Activated CD8-positive, alpha-beta memory T cell treated with anti-CD3 and anti-CD28 coated beads for 4 hours (primary cell): ENCODE results near the gene SMARCAD1.
"Not testable (repeated sequence)": the region's sequence is repeated elsewhere in the genome, so short reads cannot be mapped to it uniquely, and the experiment has no call there.

Source experiments
- DNase-seq, 2 donors: peaks; one replicate each; pipeline ENCODE4 v3.0.0-alpha.2; 2020; ENCODE audit warnings: low read depth in 2 of 2

Gene SMARCAD1

GRCh38 chr4:94293981-94294380 is 86.3 kb downstream of the SMARCAD1 start:
- not testable (repeated sequence) for DNase-seq

GRCh38 chr4:94295473-94295872 is 87.8 kb downstream of the SMARCAD1 start:
- DNase-seq, result not testable (repeated sequence)

GRCh38 chr4:94298725-94299252 is 91.1 kb downstream of the SMARCAD1 start:
- no peak for DNase-seq

- DNase-seq, result no peak
These were observed 94.5 kb downstream of the SMARCAD1 start for GRCh38 chr4:94302191-94302590.

GRCh38 chr4:94304365-94304971 is 96.8 kb downstream of the SMARCAD1 start:
- DNase-seq, result no peak

- no peak for DNase-seq
These were observed 98.0 kb downstream of the SMARCAD1 start for GRCh38 chr4:94305466-94306225.

GRCh38 chr4:94306713-94307112 is 99.0 kb downstream of the SMARCAD1 start:
- no peak for DNase-seq

- no peak for DNase-seq
These were observed 99.7 kb downstream of the SMARCAD1 start for GRCh38 chr4:94307231-94307871.

GRCh38 chr4:94319927-94320326 is 112.3 kb downstream of the SMARCAD1 start:
- DNase-seq, result not testable (repeated sequence)

GRCh38 chr4:94325835-94326234 is 118.2 kb downstream of the SMARCAD1 start:
- DNase-seq, result no peak

- DNase-seq, result no peak
These were observed 122.3 kb downstream of the SMARCAD1 start for GRCh38 chr4:94329933-94330332.

- no peak for DNase-seq
These were observed 125.4 kb downstream of the SMARCAD1 start for GRCh38 chr4:94332983-94333590.

GRCh38 chr4:94333866-94334265 is 126.2 kb downstream of the SMARCAD1 start:
- DNase-seq, result no peak

- DNase-seq, result no peak
These were observed 126.8 kb downstream of the SMARCAD1 start for GRCh38 chr4:94334476-94334875.

GRCh38 chr4:94334962-94335361 is 127.3 kb downstream of the SMARCAD1 start:
- DNase-seq, result no peak

- no peak for DNase-seq
These were observed 128.6 kb downstream of the SMARCAD1 start for GRCh38 chr4:94336303-94336702.

- DNase-seq, result not testable (repeated sequence)
These were observed 129.1 kb downstream of the SMARCAD1 start for GRCh38 chr4:94336791-94337190.

GRCh38 chr4:94338681-94339351 is 131.2 kb downstream of the SMARCAD1 start:
- DNase-seq, result no peak

- no peak for DNase-seq
These were observed 132.1 kb downstream of the SMARCAD1 start for GRCh38 chr4:94339779-94340178.
